Effector memory CD4-positive, alpha-beta T cell (primary cell): ENCODE measurements around the gene PPP2R5C.
A peak's percentile ranks its signal among the peaks of the same experiment; 100 is the strongest.

Experiments used
- DNase-seq, 3 donors: peaks; one replicate each; pipeline ENCODE4 v3.0.0-alpha.2; 2020
- H3K27ac ChIP-seq: 2 replicates; pipeline ENCODE4 v1.7.0; 2013; ENCODE audit warnings: mild to moderate bottlenecking, low read length, moderate library complexity; ENCODE audit not compliant: insufficient read depth, poor library complexity, severe bottlenecking
- H3K27me3 ChIP-seq: replicated peaks from 2 replicates; pipeline ENCODE4 v1.7.0; 2013; ENCODE audit warnings: mild to moderate bottlenecking, low read length; ENCODE audit not compliant: insufficient read depth, control insufficient read depth, poor library complexity, severe bottlenecking
- H3K36me3 ChIP-seq: 2 replicates; pipeline ENCODE4 v1.7.0; 2013; ENCODE audit warnings: mild to moderate bottlenecking, low read length, moderate library complexity; ENCODE audit not compliant: control insufficient read depth, insufficient read depth
- H3K4me1 ChIP-seq: 2 replicates; pipeline ENCODE4 v1.7.0; 2013; ENCODE audit warnings: low read length, mild to moderate bottlenecking; ENCODE audit not compliant: control insufficient read depth, insufficient read depth, poor library complexity, severe bottlenecking
- H3K4me3 ChIP-seq: 2 replicates; pipeline ENCODE4 v1.7.0; 2013; ENCODE audit warnings: low read length, low read depth, mild to moderate bottlenecking; ENCODE audit not compliant: insufficient read depth, poor library complexity, severe bottlenecking
- H3K9me3 ChIP-seq: 2 replicates; pipeline ENCODE4 v1.7.0; 2013; ENCODE audit warnings: mild to moderate bottlenecking, low read length, moderate library complexity; ENCODE audit not compliant: control insufficient read depth

PPP2R5C gene

DNA sequence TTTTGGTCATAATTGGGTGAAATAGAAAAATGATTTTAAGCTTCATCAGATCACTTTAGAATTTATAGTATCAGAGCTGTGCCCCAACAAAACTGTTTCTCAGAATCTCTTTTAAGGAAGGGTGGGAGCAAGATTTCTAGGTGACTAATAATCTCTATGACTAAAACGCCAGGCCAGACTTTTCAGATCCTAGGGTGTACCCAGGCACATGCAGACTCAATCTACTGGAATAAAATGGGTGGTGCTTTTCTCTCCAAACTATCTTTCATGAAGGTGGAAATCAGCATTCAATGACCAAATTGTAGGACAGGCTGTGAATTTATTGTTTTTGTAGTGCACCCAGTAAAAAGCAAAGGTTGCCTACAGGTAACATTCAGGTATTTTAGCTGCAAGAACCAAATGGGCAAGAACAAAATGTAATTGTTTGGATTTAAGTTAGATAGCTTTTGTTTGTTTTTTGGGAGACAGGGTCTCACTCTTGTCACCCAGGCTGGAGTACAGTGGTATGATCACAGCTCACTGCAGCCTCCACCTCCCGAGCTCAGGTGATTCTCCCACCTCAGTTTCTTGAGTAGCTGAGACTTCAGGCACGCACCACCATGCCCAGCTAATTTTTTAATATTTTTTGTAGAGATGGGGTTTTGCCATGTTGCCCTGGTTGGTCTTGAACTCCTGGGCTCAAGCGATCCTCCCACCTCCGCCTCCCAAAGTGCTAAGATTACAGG lies 49.5 kb downstream of the PPP2R5C start:
- peak overlapping the region; percentile 97 for H3K27ac ChIP-seq
- no peaks in the 10 kb centered on the region for H3K9me3 ChIP-seq
- no peaks in the 10 kb centered on the region for H3K27me3 ChIP-seq
- H3K36me3 ChIP-seq, result no peaks in the 10 kb centered on the region
- H3K4me1 ChIP-seq, result peaks cover 34% of the 10 kb centered on the region
- H3K4me3 ChIP-seq, result peak overlapping the region; percentile 57
- no peak for DNase-seq

DNA sequence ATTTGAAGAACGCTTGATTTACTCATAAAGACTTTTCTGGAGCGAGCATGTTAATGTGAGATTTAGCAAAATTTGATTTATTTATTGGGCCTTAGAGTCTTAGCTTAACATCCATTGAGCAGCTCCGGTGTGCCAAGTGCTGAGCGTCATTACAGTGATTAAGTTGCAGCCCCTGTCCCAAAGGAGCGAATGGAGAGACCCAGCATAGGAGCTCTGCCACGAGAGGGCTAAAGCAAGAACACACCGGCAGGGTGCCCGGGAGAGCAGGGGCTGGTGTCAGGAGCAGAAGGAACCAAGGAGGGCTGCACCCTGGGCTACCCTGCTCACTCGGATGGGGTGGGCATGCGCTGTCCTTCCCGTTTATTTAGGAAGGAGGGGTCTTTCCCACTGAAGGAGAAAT lies 50.6 kb downstream of the PPP2R5C start:
- H3K27ac ChIP-seq, result peak overlapping the region; percentile 97
- H3K9me3 ChIP-seq, result no peaks in the 10 kb centered on the region
- H3K4me3 ChIP-seq, result peak overlapping the region; percentile 57
- no peaks in the 10 kb centered on the region for H3K36me3 ChIP-seq
- peaks cover 42% of the 10 kb centered on the region for H3K4me1 ChIP-seq
- DNase-seq, result no peak
- no peaks in the 10 kb centered on the region for H3K27me3 ChIP-seq

GRCh38 chr14:101813171-101813759 lies 51.8 kb downstream of the PPP2R5C start:
- Histone ChIP-seq H3K4me3 (peak overlapping the region; percentile 57), H3K9me3 (no peaks in the 10 kb centered on the region), H3K36me3 (no peaks in the 10 kb centered on the region), H3K27ac (peak overlapping the region; percentile 97), H3K4me1 (peaks cover 51% of the 10 kb centered on the region), H3K27me3 (no peaks in the 10 kb centered on the region)
- no peak for DNase-seq

DNA sequence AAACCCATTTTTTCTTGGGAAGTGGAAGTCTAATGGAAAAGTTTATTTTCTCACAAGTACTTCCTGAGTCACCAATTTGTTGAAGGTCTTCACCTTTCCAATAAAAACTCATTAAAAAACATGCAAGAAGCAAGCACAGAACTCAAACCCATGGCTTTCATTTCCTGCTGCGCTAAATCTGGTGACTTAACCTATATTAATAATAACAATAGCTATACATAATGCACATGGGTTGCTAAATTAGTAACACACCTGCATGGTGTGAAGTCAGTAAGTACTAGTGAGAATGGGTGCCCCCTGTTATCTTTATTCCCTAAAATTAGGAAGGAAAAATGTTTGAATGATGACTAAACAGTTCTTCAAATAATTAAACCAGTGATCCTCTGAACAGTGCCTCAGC lies 52.3 kb downstream of the PPP2R5C start:
- H3K4me3 ChIP-seq, result peak overlapping the region; percentile 57
- H3K27ac ChIP-seq, result peak overlapping the region; percentile 97
- DNase-seq, result no peak
- peaks cover 56% of the 10 kb centered on the region for H3K4me1 ChIP-seq
- no peaks in the 10 kb centered on the region for H3K9me3 ChIP-seq
- H3K36me3 ChIP-seq, result no peaks in the 10 kb centered on the region
- no peaks in the 10 kb centered on the region for H3K27me3 ChIP-seq

DNA sequence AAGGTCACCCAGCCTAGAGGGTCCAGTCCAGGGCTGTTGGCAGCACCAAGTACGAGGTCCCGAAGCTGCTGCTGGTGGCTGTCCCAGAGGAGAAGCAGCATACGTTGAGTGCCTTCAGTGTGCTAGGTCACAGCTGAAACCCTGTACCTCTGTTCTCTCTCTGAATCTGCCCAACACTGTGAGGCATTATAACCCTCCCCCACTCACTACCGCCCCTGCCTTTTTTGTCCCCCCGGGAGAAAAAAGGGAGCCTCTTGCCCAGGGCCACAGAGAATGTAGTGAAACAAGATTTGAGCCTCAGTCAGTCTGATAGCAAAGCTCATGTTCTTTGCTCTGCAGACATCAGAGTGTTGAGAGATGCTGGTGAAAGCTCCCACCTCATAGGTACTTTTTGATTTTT lies 53.4 kb downstream of the PPP2R5C start:
- DNase-seq, result no peak

GRCh38 chr14:101815994-101816393 lies 54.5 kb downstream of the PPP2R5C start:
- Histone ChIP-seq H3K4me3 (peak overlapping the region; percentile 1), H3K9me3 (no peaks in the 10 kb centered on the region), H3K36me3 (no peaks in the 10 kb centered on the region), H3K4me1 (peaks cover 66% of the 10 kb centered on the region), H3K27ac (peak overlapping the region; percentile 97), H3K27me3 (no peaks in the 10 kb centered on the region)
- no peak for DNase-seq

More for the DNA sequence above, 53.4 kb downstream of the PPP2R5C start:
- H3K9me3 ChIP-seq, result no peaks in the 10 kb centered on the region
- H3K4me1 ChIP-seq, result peaks cover 66% of the 10 kb centered on the region
- H3K4me3 ChIP-seq, result peak overlapping the region; percentile 57
- H3K27ac ChIP-seq, result peak overlapping the region; percentile 97
- H3K36me3 ChIP-seq, result no peaks in the 10 kb centered on the region
- H3K27me3 ChIP-seq, result no peaks in the 10 kb centered on the region

GRCh38 chr14:101817501-101818001 lies 56.0 kb downstream of the PPP2R5C start:
- no peaks in the 10 kb centered on the region for H3K9me3 ChIP-seq
- peaks cover 72% of the 10 kb centered on the region for H3K4me1 ChIP-seq
- no peaks in the 10 kb centered on the region for H3K36me3 ChIP-seq
- no peaks in the 10 kb centered on the region for H3K27me3 ChIP-seq
- H3K27ac ChIP-seq, result peak overlapping the region; percentile 99
- H3K4me3 ChIP-seq, result no peak overlapping the region
- peak in 2 of 3 donors; percentile 40 to 45 for DNase-seq

GRCh38 chr14:101819251-101819990 lies 57.9 kb downstream of the PPP2R5C start:
- peaks cover 62% of the 10 kb centered on the region for H3K4me1 ChIP-seq
- peak overlapping the region; percentile 35 for H3K4me3 ChIP-seq
- peak overlapping the region; percentile 99 for H3K27ac ChIP-seq
- no peaks in the 10 kb centered on the region for H3K27me3 ChIP-seq
- H3K36me3 ChIP-seq, result no peaks in the 10 kb centered on the region
- DNase-seq, result peak; percentile 78 to 81 (median 80)
- H3K9me3 ChIP-seq, result no peaks in the 10 kb centered on the region

DNA sequence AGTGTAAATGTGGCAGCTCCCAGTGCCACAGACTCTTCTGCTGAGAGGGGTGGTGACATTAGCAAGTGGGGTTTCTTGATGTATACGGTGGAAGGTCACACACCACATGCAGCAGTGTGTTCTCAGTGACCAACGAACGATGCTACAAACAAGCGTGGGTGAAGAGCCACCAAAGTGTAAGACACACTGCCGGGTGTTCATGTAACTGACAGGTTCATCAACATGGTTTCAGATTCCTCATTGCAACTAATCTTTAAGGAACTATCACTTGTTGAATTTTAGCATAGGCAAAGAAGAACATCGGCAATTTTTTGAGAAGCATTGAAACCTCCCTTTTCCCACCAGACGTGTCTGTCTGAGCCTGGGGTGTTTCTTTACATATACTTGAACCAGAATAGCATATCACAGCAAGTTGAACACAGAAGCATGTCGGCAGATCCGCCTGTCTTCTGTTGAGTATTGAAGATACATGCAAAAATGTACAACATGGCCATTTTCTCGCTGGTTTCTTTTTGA lies 58.8 kb downstream of the PPP2R5C start:
- H3K4me1 ChIP-seq, result peaks cover 57% of the 10 kb centered on the region
- DNase-seq, result no peak

More for the DNA sequence above, 58.8 kb downstream of the PPP2R5C start:
- Histone ChIP-seq H3K27me3 (no peaks in the 10 kb centered on the region), H3K4me3 (peak overlapping the region; percentile 35), H3K27ac (peak overlapping the region; percentile 99), H3K36me3 (no peaks in the 10 kb centered on the region), H3K9me3 (no peaks in the 10 kb centered on the region)
